Measurements from ENCODE around the gene LRRC28. TPM values are rescaled to one million over a fixed set of nuclear protein-coding genes. Genes with fewer than 3 reads are reported as not detected.

LRRC28 gene
- total RNA-seq, 2 experiments from 2014 or later, result 12.5 to 14.4 TPM

GRCh38 chr15:99241752-99242151 is 9.5 kb upstream of the LRRC28 start:
- ChIA-PET POLR2A (no interaction called here), CTCF (no interaction called here)
- Histone ChIP-seq H3K27ac (ENCODE audit: low read depth in 1 of 2, low read length in 2 of 2) (no peak overlapping the region), H3K9me3 (ENCODE audit: control insufficient read depth in 1 of 2, insufficient read depth in 1 of 2, low read length in 2 of 2) (no peaks in the 10 kb centered on the region), H3K27me3 (ENCODE audit: control insufficient read depth in 1 of 2, insufficient read depth in 2 of 2, low read length in 2 of 2) (peaks cover 0 to 2% of the 10 kb centered on the region in 2 experiments), H3K4me3 (ENCODE audit: low read length) (no peak overlapping the region), H3K4me1 (ENCODE audit: insufficient read depth, low read length) (no peaks in the 10 kb centered on the region), H3K36me3 (ENCODE audit: insufficient read depth, low read length) (no peaks in the 10 kb centered on the region)
- H3K9me3 Mint-ChIP-seq, result no peaks in the 10 kb centered on the region
- TF ChIP-seq, protein P1, sequence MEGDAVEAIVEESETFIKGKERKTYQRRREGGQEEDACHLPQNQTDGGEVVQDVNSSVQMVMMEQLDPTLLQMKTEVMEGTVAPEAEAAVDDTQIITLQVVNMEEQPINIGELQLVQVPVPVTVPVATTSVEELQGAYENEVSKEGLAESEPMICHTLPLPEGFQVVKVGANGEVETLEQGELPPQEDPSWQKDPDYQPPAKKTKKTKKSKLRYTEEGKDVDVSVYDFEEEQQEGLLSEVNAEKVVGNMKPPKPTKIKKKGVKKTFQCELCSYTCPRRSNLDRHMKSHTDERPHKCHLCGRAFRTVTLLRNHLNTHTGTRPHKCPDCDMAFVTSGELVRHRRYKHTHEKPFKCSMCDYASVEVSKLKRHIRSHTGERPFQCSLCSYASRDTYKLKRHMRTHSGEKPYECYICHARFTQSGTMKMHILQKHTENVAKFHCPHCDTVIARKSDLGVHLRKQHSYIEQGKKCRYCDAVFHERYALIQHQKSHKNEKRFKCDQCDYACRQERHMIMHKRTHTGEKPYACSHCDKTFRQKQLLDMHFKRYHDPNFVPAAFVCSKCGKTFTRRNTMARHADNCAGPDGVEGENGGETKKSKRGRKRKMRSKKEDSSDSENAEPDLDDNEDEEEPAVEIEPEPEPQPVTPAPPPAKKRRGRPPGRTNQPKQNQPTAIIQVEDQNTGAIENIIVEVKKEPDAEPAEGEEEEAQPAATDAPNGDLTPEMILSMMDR (IDR thresholded peaks at IDR 0.05), result no peak
- intact Hi-C loops (cut with DNase I, micrococcal nuclease), result no loop called here
- H3K27ac Mint-ChIP-seq, result no peak overlapping the region
- no peak for ATAC-seq (ENCODE audit: poor library complexity)
- no peak overlapping the region for H3K4me3 Mint-ChIP-seq
- DNase-seq, result no peak
- no peaks in the 10 kb centered on the region for H3K4me1 Mint-ChIP-seq (ENCODE audit: low read depth)
- H3K36me3 Mint-ChIP-seq (ENCODE audit: low read depth), result no peaks in the 10 kb centered on the region
- peaks cover 9% of the 10 kb centered on the region for H3K27me3 Mint-ChIP-seq

DNA sequence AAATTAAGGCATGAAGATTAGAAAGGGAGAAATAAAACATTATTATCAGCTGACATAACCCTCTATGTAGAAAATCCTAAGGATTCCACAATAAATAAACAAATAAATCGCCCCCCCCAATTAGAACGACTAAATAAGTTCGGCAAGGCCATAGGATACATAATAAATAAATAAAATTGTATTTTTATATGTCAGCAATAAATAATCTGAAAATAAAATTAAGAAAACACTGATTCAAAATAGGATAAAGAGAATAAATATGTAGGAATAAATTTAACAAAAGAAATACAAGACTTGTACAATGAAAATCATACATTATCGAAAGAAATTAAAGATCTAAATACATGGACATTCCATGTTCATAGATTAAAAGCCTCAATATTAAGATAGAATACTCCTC is 7.0 kb upstream of the LRRC28 start:
- Mint-ChIP-seq H3K27ac (no peak overlapping the region), H3K27me3 (peaks cover 4% of the 10 kb centered on the region), H3K9me3 (no peaks in the 10 kb centered on the region), H3K4me1 (ENCODE audit: low read depth) (no peaks in the 10 kb centered on the region), H3K4me3 (no peak overlapping the region), H3K36me3 (ENCODE audit: low read depth) (no peaks in the 10 kb centered on the region)
- no peak for ATAC-seq (ENCODE audit: poor library complexity)
- TF ChIP-seq, protein P1 (IDR thresholded peaks at IDR 0.05), result no peak
- H3K9me3 ChIP-seq (ENCODE audit: control insufficient read depth in 1 of 2, insufficient read depth in 1 of 2, low read length in 2 of 2), result no peaks in the 10 kb centered on the region
- no peaks in the 10 kb centered on the region for H3K4me1 ChIP-seq (ENCODE audit: insufficient read depth, low read length)
- no peak for DNase-seq
- H3K27me3 ChIP-seq (ENCODE audit: control insufficient read depth in 1 of 2, insufficient read depth in 2 of 2, low read length in 2 of 2), result no peaks in the 10 kb centered on the region
- intact Hi-C loops (cut with DNase I, micrococcal nuclease), result no loop called here
- ChIA-PET CTCF (no interaction called here), POLR2A (no interaction called here)
- no peak overlapping the region for H3K4me3 ChIP-seq (ENCODE audit: low read length)
- no peak overlapping the region for H3K27ac ChIP-seq (ENCODE audit: low read depth in 1 of 2, low read length in 2 of 2)
- H3K36me3 ChIP-seq (ENCODE audit: insufficient read depth, low read length), result no peaks in the 10 kb centered on the region

GRCh38 chr15:99247062-99247461 is 4.2 kb upstream of the LRRC28 start:
- Mint-ChIP-seq H3K9me3 (peaks cover 3% of the 10 kb centered on the region), H3K36me3 (ENCODE audit: low read depth) (peaks cover 4% of the 10 kb centered on the region), H3K27ac (no peak overlapping the region), H3K4me3 (no peak overlapping the region), H3K4me1 (ENCODE audit: low read depth) (peaks cover 6% of the 10 kb centered on the region), H3K27me3 (no peaks in the 10 kb centered on the region)
- ChIA-PET CTCF (no interaction called here), POLR2A (no interaction called here)
- H3K36me3 ChIP-seq (ENCODE audit: insufficient read depth, low read length), result no peaks in the 10 kb centered on the region
- no peaks in the 10 kb centered on the region for H3K27me3 ChIP-seq (ENCODE audit: control insufficient read depth in 1 of 2, insufficient read depth in 2 of 2, low read length in 2 of 2)
- ATAC-seq (ENCODE audit: poor library complexity) (no peak), DNase-seq (no peak)
- no peak overlapping the region for H3K4me3 ChIP-seq (ENCODE audit: low read length)
- intact Hi-C loops (cut with DNase I, micrococcal nuclease), result loop anchor here in 1 of 2 experiments (5.0 kb wide), 1 partner anchor 1345 kb away; no protein-coding TSS in a partner anchor
- no peak overlapping the region for H3K27ac ChIP-seq (ENCODE audit: low read depth in 1 of 2, low read length in 2 of 2)
- TF ChIP-seq, protein P1 (IDR thresholded peaks at IDR 0.05), result no peak
- H3K4me1 ChIP-seq (ENCODE audit: insufficient read depth, low read length), result peaks cover 4% of the 10 kb centered on the region
- no peaks in the 10 kb centered on the region for H3K9me3 ChIP-seq (ENCODE audit: control insufficient read depth in 1 of 2, insufficient read depth in 1 of 2, low read length in 2 of 2)
